Measurements from ENCODE around the gene PLA2G15.

The PLA2G15 gene

GRCh38 chr16:68267612-68268405 is 22.6 kb downstream of the PLA2G15 start:
- Histone ChIP-seq H3K4me3 (ENCODE audit: low read depth, low read length) (no peak overlapping the region), H3K27me3 (no peaks in the 10 kb centered on the region), H3K36me3 (peaks cover 18% of the 10 kb centered on the region), H3K4me1 (peaks cover 6% of the 10 kb centered on the region; the same call in 1 of the 2 replicates), H3K9me3 (no peaks in the 10 kb centered on the region)
- DNase-seq, result no peak
- TF ChIP-seq CTCF (IDR thresholded peaks at IDR 0.05; ENCODE audit: low read depth, low read length), result no peak

- Histone ChIP-seq H3K9me3 (no peaks in the 10 kb centered on the region), H3K36me3 (peaks cover 34% of the 10 kb centered on the region), H3K4me3 (ENCODE audit: low read depth, low read length) (no peak overlapping the region), H3K4me1 (peaks cover 6% of the 10 kb centered on the region; the same call in 1 of the 2 replicates), H3K27me3 (no peaks in the 10 kb centered on the region)
- DNase-seq, result no peak
- no peak for TF ChIP-seq CTCF (IDR thresholded peaks at IDR 0.05; ENCODE audit: low read depth, low read length)
These were observed 24.6 kb downstream of the PLA2G15 start for GRCh38 chr16:68269793-68270192.

DNA sequence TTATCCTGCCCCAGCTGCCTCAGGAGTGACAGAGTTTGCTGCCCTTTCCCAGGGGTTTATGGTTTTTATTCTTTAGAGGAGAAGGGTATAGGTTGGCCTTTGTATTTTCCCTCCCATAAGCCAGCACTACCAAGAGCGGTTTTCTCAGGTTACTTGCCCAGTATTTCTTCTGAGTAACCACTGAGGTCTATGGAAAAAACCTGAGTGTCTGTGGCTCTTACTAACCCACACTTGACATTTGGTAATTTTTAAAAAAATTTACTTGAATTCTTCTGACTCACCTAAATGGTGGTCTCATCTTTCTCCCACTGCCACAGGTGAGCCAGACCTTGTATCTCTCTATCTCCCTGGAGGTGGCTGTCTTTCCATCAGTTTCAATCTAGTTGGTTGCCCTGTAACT is 25.2 kb downstream of the PLA2G15 start:
- peaks cover 36% of the 10 kb centered on the region for H3K36me3 ChIP-seq
- H3K4me3 ChIP-seq (ENCODE audit: low read depth, low read length), result no peak overlapping the region
- TF ChIP-seq CTCF (IDR thresholded peaks at IDR 0.05; ENCODE audit: low read depth, low read length), result no peak
- no peak for DNase-seq
- H3K4me1 ChIP-seq, result peaks cover 6% of the 10 kb centered on the region; the same call in 1 of the 2 replicates
- no peaks in the 10 kb centered on the region for H3K27me3 ChIP-seq
- H3K9me3 ChIP-seq, result no peaks in the 10 kb centered on the region

DNA sequence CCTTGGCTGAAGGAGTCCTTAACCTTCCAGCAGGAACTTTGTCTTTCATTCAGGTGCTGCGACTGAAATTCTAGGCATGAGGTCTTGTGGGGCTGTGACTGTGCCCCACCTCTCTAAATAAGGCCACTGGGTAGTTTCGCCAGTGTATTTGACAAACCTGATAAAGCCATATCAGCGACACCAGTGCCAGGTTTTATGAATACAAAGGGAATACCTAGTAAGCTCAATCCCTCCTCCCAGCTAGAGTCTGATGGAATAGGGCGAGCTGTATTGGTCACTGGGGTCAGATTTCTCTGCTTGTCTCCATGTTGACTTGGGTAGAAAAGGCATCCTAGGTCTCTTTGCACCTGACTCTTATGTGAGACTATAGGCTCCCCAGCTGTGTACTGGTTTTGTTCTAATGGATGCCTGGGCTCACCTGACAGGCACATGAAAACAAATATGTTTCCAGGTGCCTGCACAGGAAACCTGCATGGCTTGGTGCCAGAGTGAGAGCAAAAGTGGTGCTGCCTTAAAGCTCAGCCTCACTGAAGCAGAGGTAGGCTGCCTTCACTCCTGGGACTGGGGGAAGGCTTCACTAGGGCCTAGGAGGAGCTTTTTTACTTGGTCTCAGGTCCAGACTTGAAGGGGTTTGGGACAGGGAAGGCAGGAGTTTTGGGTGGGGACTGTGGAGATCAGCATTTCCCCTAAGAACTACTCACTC is 27.5 kb downstream of the PLA2G15 start:
- DNase-seq, result no peak
- H3K4me1 ChIP-seq, result peaks cover 3% of the 10 kb centered on the region; the same call in 1 of the 2 replicates
- no peaks in the 10 kb centered on the region for H3K27me3 ChIP-seq

DNA sequence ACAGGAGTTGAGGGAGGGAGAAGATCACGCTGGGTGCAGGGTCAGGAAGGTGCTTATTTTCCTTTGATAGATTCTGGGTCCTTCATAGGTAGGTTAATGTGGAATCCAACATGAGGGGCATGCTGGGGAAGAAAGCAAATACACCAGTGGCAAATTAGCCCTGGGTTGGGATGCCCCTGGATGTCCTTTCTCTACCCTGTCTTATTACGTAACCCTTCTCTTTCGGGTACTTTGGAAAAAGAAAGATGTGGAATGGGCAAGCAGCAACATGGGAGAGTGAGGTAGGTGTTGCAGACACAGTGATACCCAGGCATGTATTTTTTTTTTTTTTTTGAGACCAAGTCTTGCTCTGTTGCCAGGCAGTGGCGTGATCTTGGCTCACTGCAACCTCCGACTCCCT is 28.3 kb downstream of the PLA2G15 start:
- DNase-seq, result no peak
- Histone ChIP-seq H3K4me3 (ENCODE audit: low read depth, low read length) (no peak overlapping the region), H3K27me3 (no peaks in the 10 kb centered on the region), H3K4me1 (no peaks in the 10 kb centered on the region), H3K9me3 (no peaks in the 10 kb centered on the region), H3K36me3 (peaks cover 45% of the 10 kb centered on the region)
- TF ChIP-seq CTCF (IDR thresholded peaks at IDR 0.05; ENCODE audit: low read depth, low read length), result no peak

More for the DNA sequence above, 27.5 kb downstream of the PLA2G15 start:
- Histone ChIP-seq H3K9me3 (no peaks in the 10 kb centered on the region), H3K4me3 (ENCODE audit: low read depth, low read length) (no peak overlapping the region), H3K36me3 (peaks cover 42% of the 10 kb centered on the region)
- no peak for TF ChIP-seq CTCF (IDR thresholded peaks at IDR 0.05; ENCODE audit: low read depth, low read length)

GRCh38 chr16:68273896-68274295 is 28.7 kb downstream of the PLA2G15 start:
- H3K9me3 ChIP-seq, result no peaks in the 10 kb centered on the region
- no peak for TF ChIP-seq CTCF (IDR thresholded peaks at IDR 0.05; ENCODE audit: low read depth, low read length)
- no peak for DNase-seq
- H3K4me3 ChIP-seq (ENCODE audit: low read depth, low read length), result no peak overlapping the region
- no peaks in the 10 kb centered on the region for H3K27me3 ChIP-seq
- no peaks in the 10 kb centered on the region for H3K4me1 ChIP-seq
- H3K36me3 ChIP-seq, result peaks cover 45% of the 10 kb centered on the region

Measured in BE2C (cell line).